ENCODE results near the gene RTBDN. TPM values are rescaled to one million over a fixed set of nuclear protein-coding genes. Genes with fewer than 3 reads are reported as not detected.

Gene RTBDN
- total RNA-seq, 1 experiment from 2014 or later, result 5.6 TPM

DNA sequence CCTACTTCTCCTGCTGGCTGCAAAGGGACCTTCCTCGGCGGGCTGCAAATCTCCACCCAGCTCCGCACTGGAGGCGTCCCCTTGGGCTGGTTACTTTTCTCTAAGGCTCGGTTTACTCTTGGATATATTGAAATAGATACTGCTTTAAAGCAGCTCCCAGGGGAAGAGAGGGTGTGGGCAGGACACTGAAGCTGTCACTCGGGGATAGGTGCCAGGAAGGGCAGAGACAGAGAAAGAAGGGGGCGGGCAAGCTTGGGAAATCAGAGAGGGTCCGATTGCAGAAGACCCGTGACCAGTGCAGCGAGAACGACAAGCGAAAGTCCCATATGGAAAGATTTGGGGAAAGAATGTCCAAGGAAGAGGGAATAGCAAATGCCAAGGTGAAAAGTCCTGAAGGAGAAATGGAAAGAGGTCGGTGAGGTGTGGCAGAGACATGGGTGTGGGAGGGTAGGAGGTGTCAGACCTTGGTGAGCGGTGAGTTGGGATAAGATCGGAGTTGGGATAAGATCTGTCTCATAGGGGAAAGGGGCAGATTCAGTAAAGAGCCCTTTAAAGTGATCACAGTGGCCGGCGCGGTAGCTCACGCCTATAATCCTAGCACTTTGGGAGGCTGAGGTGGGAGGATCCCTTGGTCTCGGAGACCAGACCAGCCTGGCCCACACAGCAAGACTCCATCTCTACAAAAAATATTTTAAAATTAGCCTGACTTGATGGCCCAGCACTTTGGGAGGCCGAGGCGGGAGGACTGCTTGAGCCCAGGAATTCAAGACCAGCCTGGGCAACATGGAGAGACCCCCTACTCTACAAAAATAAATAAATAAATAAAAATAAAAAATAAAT, 31.9 kb downstream of the RTBDN start:
- Histone ChIP-seq H3K14ac (ENCODE audit: insufficient read depth, low read length) (no peak overlapping the region), H3T11ph (ENCODE audit: low read length) (no peak overlapping the region), H2BK12ac (ENCODE audit: insufficient read length, low read depth, low read length) (no peak overlapping the region), H3K4me2 (ENCODE audit: insufficient read depth, insufficient read length, low read length) (peak overlapping the region; percentile 84), H4K8ac (replicated peaks; ENCODE audit: insufficient read length, low read depth, low read length) (no peak overlapping the region), H2BK5ac (ENCODE audit: insufficient read length, low read length) (no peak overlapping the region), H3K9ac (ENCODE audit: extremely low read depth, insufficient read length, low read length) (no peak overlapping the region), H3K9me3 (ENCODE audit: control insufficient read depth, low read depth, low read length) (no peaks in the 10 kb centered on the region), H2BK15ac (ENCODE audit: low read depth, low read length) (no peak overlapping the region), H3K23ac (ENCODE audit: insufficient read length, low read depth, low read length) (no peak overlapping the region), H3K23me2 (ENCODE audit: insufficient read length, low read depth, low read length, poor library complexity, severe bottlenecking) (peaks cover 28% of the 10 kb centered on the region), H4K91ac (ENCODE audit: insufficient read length, low read depth, low read length) (no peak overlapping the region), H3K79me2 (ENCODE audit: insufficient read depth, low read length) (no peaks in the 10 kb centered on the region), H2BK20ac (ENCODE audit: low read depth, low read length, poor library complexity, severe bottlenecking) (no peak overlapping the region), H3K4ac (ENCODE audit: low read depth, low read length) (no peak overlapping the region), H3K79me1 (ENCODE audit: insufficient read depth, low read depth, low read length, poor library complexity, severe bottlenecking) (peaks cover 4% of the 10 kb centered on the region), H3K4me1 (ENCODE audit: insufficient read depth, low read length) (no peaks in the 10 kb centered on the region; the same call in 1 of the 2 replicates), H2AK5ac (ENCODE audit: insufficient read length, low read length) (no peak overlapping the region), H4K5ac (ENCODE audit: insufficient read length, low read depth, low read length) (no peak overlapping the region), H2BK120ac (ENCODE audit: low read depth, low read length, poor library complexity, severe bottlenecking) (no peak overlapping the region), H3K27me3 (ENCODE audit: insufficient read depth, low read length) (no peaks in the 10 kb centered on the region), H2AFZ (ENCODE audit: low read length) (no peak overlapping the region), H3K56ac (ENCODE audit: insufficient read length, low read depth, low read length) (no peak overlapping the region), H3K18ac (ENCODE audit: insufficient read length, low read depth, low read length) (no peak overlapping the region), H3K27ac (ENCODE audit: insufficient read length, low read depth, low read length) (no peak overlapping the region), H4K20me1 (ENCODE audit: control insufficient read depth, insufficient read depth, insufficient read length) (no peaks in the 10 kb centered on the region)
- Mint-ChIP-seq H3K27ac (no peak overlapping the region; a peak in 1 of 7 replicates), H3K27me3 (ENCODE audit: low read depth) (peaks cover 6% of the 10 kb centered on the region), H3K4me3 (peak overlapping the region; percentile 91 to 94), H3K9me3 (no peaks in the 10 kb centered on the region; a peak in 1 of 5 replicates), H3K36me3 (ENCODE audit: insufficient read depth in 1 of 3, low read depth in 3 of 3) (peaks cover 13 to 45% (median 28%) of the 10 kb centered on the region in 3 experiments; a peak in 6 of 7 replicates), H3K4me1 (peaks cover 16 to 27% of the 10 kb centered on the region in 2 experiments)
- no peak for DNase-seq
- WGBS (ENCODE audit: extremely low coverage, insufficient read length, low lambda C conversion rate), result no CpG with 5 or more reads among the region's 22 CpGs
- TF ChIP-seq, protein P1, sequence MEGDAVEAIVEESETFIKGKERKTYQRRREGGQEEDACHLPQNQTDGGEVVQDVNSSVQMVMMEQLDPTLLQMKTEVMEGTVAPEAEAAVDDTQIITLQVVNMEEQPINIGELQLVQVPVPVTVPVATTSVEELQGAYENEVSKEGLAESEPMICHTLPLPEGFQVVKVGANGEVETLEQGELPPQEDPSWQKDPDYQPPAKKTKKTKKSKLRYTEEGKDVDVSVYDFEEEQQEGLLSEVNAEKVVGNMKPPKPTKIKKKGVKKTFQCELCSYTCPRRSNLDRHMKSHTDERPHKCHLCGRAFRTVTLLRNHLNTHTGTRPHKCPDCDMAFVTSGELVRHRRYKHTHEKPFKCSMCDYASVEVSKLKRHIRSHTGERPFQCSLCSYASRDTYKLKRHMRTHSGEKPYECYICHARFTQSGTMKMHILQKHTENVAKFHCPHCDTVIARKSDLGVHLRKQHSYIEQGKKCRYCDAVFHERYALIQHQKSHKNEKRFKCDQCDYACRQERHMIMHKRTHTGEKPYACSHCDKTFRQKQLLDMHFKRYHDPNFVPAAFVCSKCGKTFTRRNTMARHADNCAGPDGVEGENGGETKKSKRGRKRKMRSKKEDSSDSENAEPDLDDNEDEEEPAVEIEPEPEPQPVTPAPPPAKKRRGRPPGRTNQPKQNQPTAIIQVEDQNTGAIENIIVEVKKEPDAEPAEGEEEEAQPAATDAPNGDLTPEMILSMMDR (conservative IDR thresholded peaks at IDR 0.05), result no peak

All from H9 (cell line).